VCaP (cell line): Measurements from ENCODE around the gene RXRA.

Source experiments
- H3K27ac ChIP-seq: fragments of 450-650 bp; 2 replicates; pipeline ENCODE4 v1.5.1; 2017
- TF ChIP-seq, protein P1 (sequence below): fragments of 450-650 bp; conservative IDR thresholded peaks from 2 replicates; pipeline ENCODE4 v1.5.1; 2017; ENCODE audit warnings: mild to moderate bottlenecking, moderate library complexity

Gene RXRA

DNA sequence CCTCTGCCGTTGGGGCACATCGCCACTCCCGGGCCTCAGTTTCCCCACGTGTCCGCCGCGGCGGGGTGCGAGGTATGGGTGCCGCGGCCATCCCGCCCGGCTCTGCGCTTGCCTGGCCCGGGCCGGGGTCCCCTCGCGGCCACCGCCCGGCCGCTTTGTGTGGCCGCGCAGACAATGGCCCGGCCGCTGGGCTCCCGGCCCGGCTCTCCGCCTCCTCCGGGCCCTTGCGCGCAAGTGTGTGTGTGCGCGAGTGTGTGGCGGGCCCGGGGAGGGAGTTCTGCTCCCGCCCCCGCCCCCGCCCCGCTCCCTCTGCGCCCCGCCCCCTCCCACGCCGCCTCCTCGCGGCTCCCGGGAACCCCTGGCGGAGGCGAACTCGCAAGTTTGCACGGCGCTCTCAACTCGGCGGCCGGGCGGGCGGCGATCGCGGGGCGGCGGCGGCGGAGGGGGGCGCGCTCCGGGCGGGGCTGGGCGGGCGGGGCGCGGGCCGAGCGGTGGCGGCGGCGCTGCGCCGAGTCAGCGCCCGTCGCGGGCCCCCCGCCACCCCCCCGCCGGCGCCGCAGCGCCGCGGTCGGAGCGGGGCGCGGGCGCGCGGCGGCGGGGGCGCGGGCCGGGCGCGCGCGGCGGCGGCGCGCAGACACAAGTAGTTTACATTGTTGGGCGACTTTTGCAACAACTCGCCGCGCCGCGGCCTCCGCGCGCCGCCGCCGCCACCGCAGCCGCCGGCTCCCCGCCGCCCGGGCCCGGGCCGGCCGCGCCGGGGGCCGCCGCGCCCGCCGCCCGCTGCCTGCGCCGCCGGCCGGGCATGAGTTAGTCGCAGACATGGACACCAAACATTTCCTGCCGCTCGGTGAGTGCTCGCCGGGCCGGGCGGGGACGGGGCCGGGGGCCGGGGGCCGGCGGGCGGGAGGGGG, at the start of gene RXRA:
TSS of gene RXRA (plus strand) at position 643 of the 911 bp plus-strand sequence. CDS start at position 820, 177 bp downstream.
- TF ChIP-seq, protein P1, sequence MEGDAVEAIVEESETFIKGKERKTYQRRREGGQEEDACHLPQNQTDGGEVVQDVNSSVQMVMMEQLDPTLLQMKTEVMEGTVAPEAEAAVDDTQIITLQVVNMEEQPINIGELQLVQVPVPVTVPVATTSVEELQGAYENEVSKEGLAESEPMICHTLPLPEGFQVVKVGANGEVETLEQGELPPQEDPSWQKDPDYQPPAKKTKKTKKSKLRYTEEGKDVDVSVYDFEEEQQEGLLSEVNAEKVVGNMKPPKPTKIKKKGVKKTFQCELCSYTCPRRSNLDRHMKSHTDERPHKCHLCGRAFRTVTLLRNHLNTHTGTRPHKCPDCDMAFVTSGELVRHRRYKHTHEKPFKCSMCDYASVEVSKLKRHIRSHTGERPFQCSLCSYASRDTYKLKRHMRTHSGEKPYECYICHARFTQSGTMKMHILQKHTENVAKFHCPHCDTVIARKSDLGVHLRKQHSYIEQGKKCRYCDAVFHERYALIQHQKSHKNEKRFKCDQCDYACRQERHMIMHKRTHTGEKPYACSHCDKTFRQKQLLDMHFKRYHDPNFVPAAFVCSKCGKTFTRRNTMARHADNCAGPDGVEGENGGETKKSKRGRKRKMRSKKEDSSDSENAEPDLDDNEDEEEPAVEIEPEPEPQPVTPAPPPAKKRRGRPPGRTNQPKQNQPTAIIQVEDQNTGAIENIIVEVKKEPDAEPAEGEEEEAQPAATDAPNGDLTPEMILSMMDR, result peak; percentile 35
- peak within 1 kb of the TSS; percentile 97 for H3K27ac ChIP-seq

DNA sequence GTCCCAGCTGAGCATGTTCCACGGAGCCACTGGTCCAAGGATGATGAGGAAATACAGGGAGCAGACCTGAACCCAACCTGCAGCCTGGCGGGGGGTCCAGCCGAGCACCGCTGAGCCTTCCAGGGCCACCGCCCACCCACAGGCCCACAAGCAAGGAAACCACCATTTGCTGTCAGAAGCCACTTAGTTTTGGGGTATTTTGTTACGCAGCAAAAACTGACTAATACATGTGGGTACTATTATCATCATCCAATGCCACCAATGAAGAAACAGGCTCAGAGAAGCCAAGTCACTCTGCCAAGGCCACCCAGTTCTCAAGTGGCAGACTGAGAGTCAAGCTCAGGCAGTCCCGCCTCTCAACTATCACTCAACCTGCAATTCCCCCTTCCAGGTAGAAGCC, 48.0 kb upstream of the RXRA start:
- no peak overlapping the region for H3K27ac ChIP-seq
- TF ChIP-seq, protein P1, result no peak

DNA sequence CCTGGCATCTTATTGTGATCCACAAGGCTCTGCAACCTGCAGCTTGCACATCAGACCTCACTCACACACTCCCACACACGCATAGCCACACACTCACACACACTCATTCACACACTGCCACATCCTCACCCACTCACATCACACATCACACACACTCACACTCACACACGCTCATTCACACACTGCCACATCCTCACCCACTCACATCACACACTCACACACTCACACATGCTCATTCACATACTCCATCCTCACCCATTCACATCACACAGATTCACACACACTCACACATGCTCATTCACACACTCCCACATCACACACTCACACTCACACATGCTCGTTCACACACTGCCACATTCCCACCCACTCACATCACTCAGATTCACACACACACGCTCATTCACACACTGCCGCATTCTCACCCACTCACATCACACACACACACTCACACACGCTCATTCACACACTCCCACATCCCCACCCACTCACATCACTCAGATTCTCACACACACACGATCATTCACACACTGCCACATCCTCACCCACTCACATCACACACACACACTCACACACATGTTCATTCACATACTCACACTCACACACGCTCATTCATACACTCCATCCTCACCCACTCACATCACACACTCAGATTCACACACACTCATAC, 47.1 kb upstream of the RXRA start:
- H3K27ac ChIP-seq, result no peak overlapping the region
- TF ChIP-seq, protein P1, result no peak

DNA sequence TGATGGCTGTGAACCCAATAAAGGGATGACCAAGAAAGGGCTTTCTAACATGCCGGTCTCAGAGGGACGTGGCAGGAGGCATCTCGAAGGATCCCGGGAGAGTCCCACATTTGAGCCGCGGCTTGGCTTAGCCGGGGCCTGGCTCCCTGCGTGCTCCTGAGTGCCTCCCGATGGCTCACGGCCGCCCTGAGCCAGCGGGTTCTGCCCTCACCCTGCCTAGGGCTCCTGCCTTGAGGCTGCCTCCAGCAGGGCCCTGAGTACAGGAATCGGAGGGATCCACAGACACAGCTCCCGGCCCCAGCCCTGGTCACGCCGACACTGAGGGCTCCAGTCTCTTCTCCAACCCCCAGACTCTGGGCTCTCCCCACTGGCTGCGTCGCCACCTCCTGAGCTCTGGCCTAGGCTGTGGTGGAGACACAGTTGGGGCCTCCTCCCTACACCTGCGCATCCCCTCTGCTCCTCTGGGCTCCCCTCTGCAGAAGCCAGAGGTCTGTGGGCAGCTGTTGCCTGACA, 44.1 kb upstream of the RXRA start:
- peak overlapping the region; percentile 85 for H3K27ac ChIP-seq
- TF ChIP-seq, protein P1, result no peak

DNA sequence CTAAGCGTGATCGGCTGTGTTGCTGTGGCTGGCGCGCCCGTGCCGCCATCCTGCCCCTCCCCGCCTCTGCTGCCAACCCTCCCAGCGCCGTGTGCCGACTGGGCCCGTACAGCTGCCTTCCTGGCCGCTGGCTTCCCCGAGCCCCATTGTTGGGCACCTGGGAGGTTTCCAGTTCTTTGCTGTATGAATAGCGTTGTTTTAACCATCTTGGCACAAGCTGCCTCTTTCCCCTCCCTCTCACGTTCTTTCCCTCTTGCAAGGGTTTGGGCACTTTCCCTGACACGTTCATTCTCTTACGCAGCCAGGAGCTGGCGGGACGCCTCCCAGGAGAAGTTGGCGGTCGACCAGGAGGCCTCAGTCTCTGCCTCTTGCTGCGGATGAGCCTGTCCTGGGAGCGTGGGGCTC, 43.1 kb upstream of the RXRA start:
- TF ChIP-seq, protein P1, result no peak
- H3K27ac ChIP-seq, result peak overlapping the region; percentile 85

DNA sequence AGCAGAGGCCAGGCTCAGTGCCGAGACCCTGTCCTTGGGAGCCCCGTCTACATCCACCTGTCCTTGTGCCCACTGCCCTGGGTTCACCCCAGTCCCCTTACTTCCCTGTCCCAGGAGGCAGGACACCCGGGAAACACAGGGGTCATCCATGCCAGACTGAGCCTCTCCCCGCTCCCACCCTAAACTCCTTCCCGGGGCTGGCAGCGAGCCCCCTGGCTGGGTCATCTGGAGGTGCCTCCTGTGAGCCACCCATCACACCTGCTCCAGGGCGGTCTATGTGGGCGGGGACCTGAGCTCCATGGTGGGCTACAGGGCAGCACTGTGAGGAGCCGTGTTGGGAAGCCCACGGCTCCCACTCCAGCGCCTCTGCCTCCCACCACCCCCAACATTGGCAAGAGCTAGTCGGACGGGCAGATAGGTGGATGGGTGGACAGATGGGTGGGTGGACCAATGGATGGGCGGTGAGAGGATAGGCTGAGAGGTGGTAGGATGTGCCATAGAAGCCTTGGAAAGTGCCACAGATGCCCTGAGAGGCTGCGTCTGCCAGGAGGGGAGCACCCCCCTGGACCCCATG, 42.5 kb upstream of the RXRA start:
- H3K27ac ChIP-seq, result peak overlapping the region; percentile 85
- TF ChIP-seq, protein P1, result no peak

DNA sequence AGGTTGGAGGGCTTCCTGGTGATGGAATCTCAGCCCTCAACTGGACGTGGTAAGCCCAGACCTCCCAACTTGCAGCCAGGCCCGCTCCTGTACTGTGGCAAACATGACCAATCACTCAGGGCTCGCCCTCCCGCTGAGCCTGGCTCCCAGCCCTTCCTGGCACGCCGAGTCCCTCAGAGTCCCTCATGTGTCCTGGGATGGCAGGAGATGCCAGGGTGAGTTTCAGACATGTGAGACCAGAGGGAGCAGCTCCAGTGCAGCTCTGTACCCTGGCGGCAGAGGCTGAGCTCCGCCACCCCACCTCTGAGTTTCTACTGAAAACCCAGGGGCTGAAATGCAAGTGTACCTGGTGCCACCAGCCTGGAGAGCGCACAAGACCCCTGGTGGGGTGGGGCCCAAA, 42.0 kb upstream of the RXRA start:
- TF ChIP-seq, protein P1, result no peak
- H3K27ac ChIP-seq, result peak overlapping the region; percentile 85
